SK-N-SH treated with all-trans-retinoic acid at 6 μM for 48 hours (cell line): Measurements from ENCODE around the gene SLC44A3.
"Not testable (repeated sequence)": the region's sequence is repeated elsewhere in the genome, so short reads cannot be mapped to it uniquely, and the experiment has no call there.

Source experiments
- ATAC-seq: fragments of 200-7000 bp; cut with Tn5 transposase; 3 replicates; pipeline ENCODE4 v1.9.1; 2020; ENCODE audit warnings: mild to moderate bottlenecking, moderate library complexity
- ARNTL ChIP-seq: fragments of 450-650 bp; formaldehyde crosslinking; IDR thresholded peaks from 2 replicates; pipeline ENCODE4 v1.5.0; 2020; ENCODE audit warnings: low read depth, mild to moderate bottlenecking, moderate library complexity, borderline replicate concordance
- BACH2 ChIP-seq: fragments of 250-450 bp; sonication (Bioruptor Pico); IDR thresholded peaks from 2 replicates; pipeline ENCODE4 v1.9.0; 2021; ENCODE audit warnings: mild to moderate bottlenecking, borderline replicate concordance
- CREB5 ChIP-seq: fragments of 250-450 bp; sonication (Bioruptor Pico); IDR thresholded peaks from 2 replicates; pipeline ENCODE4 v1.5.1; 2020; ENCODE audit warnings: low read depth, mild to moderate bottlenecking, moderate library complexity
- CSDC2 ChIP-seq: fragments of 250-450 bp; sonication (Bioruptor Pico); IDR thresholded peaks from 2 replicates; pipeline ENCODE4 v1.5.0; 2020; ENCODE audit warnings: mild to moderate bottlenecking, moderate library complexity
- CSRNP3 ChIP-seq: fragments of 250-450 bp; sonication (Bioruptor Pico); IDR thresholded peaks from 2 replicates; pipeline ENCODE4 v1.5.1; 2021; ENCODE audit warnings: mild to moderate bottlenecking, moderate library complexity
- ESRRG ChIP-seq: fragments of 250-450 bp; sonication (Bioruptor Pico); IDR thresholded peaks from 2 replicates; pipeline ENCODE4 v1.6.1; 2021; ENCODE audit warnings: mild to moderate bottlenecking
- GLIS3 ChIP-seq: fragments of 250-450 bp; sonication (Bioruptor Pico); IDR thresholded peaks from 2 replicates; pipeline ENCODE4 v1.5.0; 2020; ENCODE audit warnings: mild to moderate bottlenecking, moderate library complexity
- ISL1 ChIP-seq: fragments of 250-450 bp; sonication (Bioruptor Pico); IDR thresholded peaks from 2 replicates; pipeline ENCODE4 v2.1.2; 2022; ENCODE audit warnings: mild to moderate bottlenecking, moderate library complexity
- OSR1 ChIP-seq: fragments of 250-450 bp; sonication (Bioruptor Pico); IDR thresholded peaks from 2 replicates; pipeline ENCODE4 v1.8.0; 2022; ENCODE audit warnings: moderate library complexity, mild to moderate bottlenecking, inconsistent platforms
- PPARA ChIP-seq: fragments of 250-450 bp; sonication (Bioruptor Pico); IDR thresholded peaks from 2 replicates; pipeline ENCODE4 v1.5.0; 2020; ENCODE audit warnings: mild to moderate bottlenecking, borderline replicate concordance
- RARB ChIP-seq: fragments of 250-450 bp; sonication (Bioruptor Pico); IDR thresholded peaks from 2 replicates; pipeline ENCODE4 v1.8.0; 2021; ENCODE audit warnings: mild to moderate bottlenecking, moderate library complexity
- SNAI2 ChIP-seq: fragments of 250-450 bp; sonication (Bioruptor Pico); IDR thresholded peaks from 2 replicates; pipeline ENCODE4 v1.5.0; 2020; ENCODE audit warnings: mild to moderate bottlenecking, moderate library complexity
- TCF4 ChIP-seq: fragments of 250-450 bp; sonication (Bioruptor Pico); IDR thresholded peaks from 2 replicates; pipeline ENCODE4 v1.8.0; 2021; ENCODE audit warnings: mild to moderate bottlenecking, moderate library complexity, borderline replicate concordance
- TOX ChIP-seq: fragments of 250-450 bp; sonication (Bioruptor Pico); IDR thresholded peaks from 2 replicates; pipeline ENCODE4 v1.8.0; 2021; ENCODE audit warnings: mild to moderate bottlenecking, moderate library complexity, borderline replicate concordance
- TSHZ2 ChIP-seq: fragments of 250-450 bp; sonication (Bioruptor Pico); IDR thresholded peaks from 2 replicates; pipeline ENCODE4 v1.5.0; 2020; ENCODE audit warnings: mild to moderate bottlenecking, moderate library complexity
- ZC3H10 ChIP-seq: fragments of 250-450 bp; sonication (Bioruptor Pico); IDR thresholded peaks from 2 replicates; pipeline ENCODE4 v1.5.1; 2021; ENCODE audit warnings: mild to moderate bottlenecking, moderate library complexity
- ZFP3 ChIP-seq: fragments of 250-450 bp; sonication (Bioruptor Pico); IDR thresholded peaks from 2 replicates; pipeline ENCODE4 v1.5.0; 2020; ENCODE audit warnings: mild to moderate bottlenecking, moderate library complexity
- ZFP30 ChIP-seq: fragments of 450-650 bp; formaldehyde crosslinking; IDR thresholded peaks from 2 replicates; pipeline ENCODE4 v1.5.0; 2022; ENCODE audit warnings: mild to moderate bottlenecking, moderate library complexity
- ZNF565 ChIP-seq: fragments of 450-650 bp; formaldehyde crosslinking; conservative IDR thresholded peaks from 2 replicates; pipeline ENCODE4 v1.5.0; 2020; ENCODE audit warnings: low read depth, mild to moderate bottlenecking, moderate library complexity
- ZNF8 ChIP-seq: fragments of 450-650 bp; formaldehyde crosslinking; IDR thresholded peaks from 2 replicates; pipeline ENCODE4 v1.5.0; 2020; ENCODE audit warnings: mild to moderate bottlenecking, moderate library complexity
- TF ChIP-seq, protein P1 (sequence below): fragments of 250-450 bp; sonication (Bioruptor Pico); IDR thresholded peaks from 2 replicates; pipeline ENCODE4 v1.8.0; 2020; ENCODE audit warnings: mild to moderate bottlenecking, moderate library complexity, borderline replicate concordance

The SLC44A3 gene

DNA sequence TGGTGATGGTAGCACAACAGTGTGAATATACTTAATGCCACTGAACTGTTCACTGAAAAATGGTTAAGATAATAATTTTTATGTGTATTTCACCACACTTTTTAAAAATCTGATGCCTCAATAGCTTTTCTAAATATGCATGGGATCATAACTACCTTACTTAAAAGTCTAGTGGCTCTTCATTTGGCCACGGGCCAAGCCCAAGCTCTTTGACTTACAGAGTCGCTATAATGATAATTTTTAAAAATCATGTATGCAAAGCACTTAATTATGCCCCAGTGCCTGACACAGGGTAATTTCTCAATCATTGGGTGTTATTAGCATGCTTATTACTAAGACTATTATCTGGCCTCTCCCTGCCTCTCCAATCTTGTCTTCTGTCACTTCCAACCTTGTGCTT is 114.4 kb downstream of the SLC44A3 start (continued):
- no peak for TF ChIP-seq ARNTL

- no peak for TF ChIP-seq OSR1 (CRISPR knock-in tag)
- 0 out of 2 replicates have a peak, but pooled peaks have one; percentile 44 for TF ChIP-seq TOX (CRISPR knock-in tag)
- no peak for TF ChIP-seq BACH2 (CRISPR knock-in tag)
- TF ChIP-seq CREB5 (CRISPR knock-in tag): no peak
- no peak for TF ChIP-seq ZFP3 (CRISPR knock-in tag)
- TF ChIP-seq, all 23 proteins: peak for 1
- ATAC-seq: peak; percentile 55
Observed at GRCh38 chr1:94935034-94935433, 114.9 kb downstream of the SLC44A3 start.

- peak; percentile 30; the same call in 1 of the 3 replicates for ATAC-seq
- TF ChIP-seq BACH2 (CRISPR knock-in tag) (no peak), CREB5 (CRISPR knock-in tag) (no peak), PPARA (CRISPR knock-in tag) (no peak), CSRNP3 (CRISPR knock-in tag) (no peak)
Observed at GRCh38 chr1:94935476-94935875, 115.3 kb downstream of the SLC44A3 start.

- ATAC-seq: peak; percentile 35; the same call in 2 of the 3 replicates
- no peak for TF ChIP-seq GLIS3 (CRISPR knock-in tag)
- TF ChIP-seq CREB5 (CRISPR knock-in tag): peak; percentile 48; the same call in 1 of the 2 replicates
- no peak for TF ChIP-seq ZFP30 (CRISPR knock-in tag)
- no peak for TF ChIP-seq ZC3H10 (CRISPR knock-in tag)
- TF ChIP-seq RARB: no peak
- TF ChIP-seq CSDC2 (CRISPR knock-in tag): no peak
- TF ChIP-seq ISL1 (CRISPR knock-in tag): peak; percentile 96
- TF ChIP-seq ZNF8: no peak
- no peak for TF ChIP-seq ARNTL
Observed at GRCh38 chr1:94936861-94937620, 116.9 kb downstream of the SLC44A3 start.

DNA sequence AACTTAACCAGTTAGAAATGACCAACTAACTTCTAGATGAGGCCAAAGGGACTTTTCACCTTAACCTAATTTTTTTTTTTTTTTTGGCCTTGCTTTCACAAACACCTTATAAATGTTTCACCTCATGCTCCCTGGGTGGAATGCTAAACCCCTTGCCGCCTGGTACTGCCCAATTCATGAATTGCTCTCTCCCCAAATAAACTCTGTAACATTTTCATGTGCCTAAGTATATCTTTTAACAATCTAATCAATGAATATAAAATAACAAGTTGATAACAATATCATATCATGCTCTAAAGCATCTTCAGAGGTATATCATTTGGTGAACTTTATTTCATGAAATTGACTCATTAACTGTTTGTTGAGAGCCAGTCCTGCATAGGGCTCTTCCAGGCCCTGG is 117.7 kb downstream of the SLC44A3 start:
- no peak for ATAC-seq
- TF ChIP-seq OSR1 (CRISPR knock-in tag) (no peak), ISL1 (CRISPR knock-in tag) (no peak), ZC3H10 (CRISPR knock-in tag) (no peak), ESRRG (no peak), ZNF565 (CRISPR knock-in tag) (no peak)

DNA sequence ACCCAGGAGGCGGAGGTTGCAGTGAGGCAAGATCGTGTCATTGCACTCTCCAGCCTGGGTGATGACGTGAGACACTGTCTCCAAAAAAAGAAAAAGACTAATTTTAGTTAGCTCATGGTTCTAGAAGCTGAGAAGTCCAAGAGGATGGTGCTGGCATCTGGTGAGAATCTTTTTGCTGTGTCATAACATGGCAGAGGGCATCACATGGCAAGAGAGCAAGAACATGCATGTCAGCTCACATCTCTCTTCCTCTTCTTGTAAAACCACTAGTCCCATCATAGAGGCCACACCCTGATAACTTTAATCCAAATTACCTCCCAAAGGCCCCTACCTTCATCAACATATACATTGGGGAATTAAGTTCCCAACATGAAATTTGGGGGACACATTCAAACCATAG is 120.6 kb downstream of the SLC44A3 start:
- no peak for ATAC-seq
- no peak for TF ChIP-seq ZFP3 (CRISPR knock-in tag)
- no peak for TF ChIP-seq SNAI2 (CRISPR knock-in tag)
- no peak for TF ChIP-seq TSHZ2 (CRISPR knock-in tag)
- no peak for TF ChIP-seq TCF4 (CRISPR knock-in tag)
- TF ChIP-seq ZNF8: no peak
- TF ChIP-seq TOX (CRISPR knock-in tag): no peak
- TF ChIP-seq ISL1 (CRISPR knock-in tag): no peak
- TF ChIP-seq ESRRG: no peak
- TF ChIP-seq, protein P1, sequence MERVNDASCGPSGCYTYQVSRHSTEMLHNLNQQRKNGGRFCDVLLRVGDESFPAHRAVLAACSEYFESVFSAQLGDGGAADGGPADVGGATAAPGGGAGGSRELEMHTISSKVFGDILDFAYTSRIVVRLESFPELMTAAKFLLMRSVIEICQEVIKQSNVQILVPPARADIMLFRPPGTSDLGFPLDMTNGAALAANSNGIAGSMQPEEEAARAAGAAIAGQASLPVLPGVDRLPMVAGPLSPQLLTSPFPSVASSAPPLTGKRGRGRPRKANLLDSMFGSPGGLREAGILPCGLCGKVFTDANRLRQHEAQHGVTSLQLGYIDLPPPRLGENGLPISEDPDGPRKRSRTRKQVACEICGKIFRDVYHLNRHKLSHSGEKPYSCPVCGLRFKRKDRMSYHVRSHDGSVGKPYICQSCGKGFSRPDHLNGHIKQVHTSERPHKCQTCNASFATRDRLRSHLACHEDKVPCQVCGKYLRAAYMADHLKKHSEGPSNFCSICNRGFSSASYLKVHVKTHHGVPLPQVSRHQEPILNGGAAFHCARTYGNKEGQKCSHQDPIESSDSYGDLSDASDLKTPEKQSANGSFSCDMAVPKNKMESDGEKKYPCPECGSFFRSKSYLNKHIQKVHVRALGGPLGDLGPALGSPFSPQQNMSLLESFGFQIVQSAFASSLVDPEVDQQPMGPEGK (CRISPR knock-in tag): no peak
- no peak for TF ChIP-seq ARNTL

- not testable (repeated sequence) for ATAC-seq
Observed at GRCh38 chr1:94941480-94941879, 121.3 kb downstream of the SLC44A3 start.
